ENCODE results near the gene ABRACL.

ABRACL gene

DNA sequence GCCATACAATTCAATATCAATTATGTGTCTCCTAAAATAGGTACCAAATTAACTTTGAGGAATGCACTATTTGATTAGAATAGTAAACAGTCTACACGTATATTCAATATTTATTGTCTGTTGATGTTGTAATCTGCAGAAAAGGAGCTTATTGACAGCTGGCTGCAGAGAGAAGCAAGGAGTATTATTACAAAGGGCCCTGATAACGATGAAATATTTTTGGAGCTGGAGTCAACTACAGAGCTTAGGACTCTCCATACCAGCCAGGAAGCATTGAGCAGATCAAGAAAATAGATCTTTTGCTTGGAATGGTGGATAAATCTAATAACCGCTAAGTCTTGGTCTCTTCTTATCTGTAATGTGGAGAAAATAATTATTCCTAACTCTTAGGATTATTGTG, 25.5 kb downstream of the ABRACL start:
- no peak for DNase-seq (ENCODE audit: low read depth in 2 of 2)

DNA sequence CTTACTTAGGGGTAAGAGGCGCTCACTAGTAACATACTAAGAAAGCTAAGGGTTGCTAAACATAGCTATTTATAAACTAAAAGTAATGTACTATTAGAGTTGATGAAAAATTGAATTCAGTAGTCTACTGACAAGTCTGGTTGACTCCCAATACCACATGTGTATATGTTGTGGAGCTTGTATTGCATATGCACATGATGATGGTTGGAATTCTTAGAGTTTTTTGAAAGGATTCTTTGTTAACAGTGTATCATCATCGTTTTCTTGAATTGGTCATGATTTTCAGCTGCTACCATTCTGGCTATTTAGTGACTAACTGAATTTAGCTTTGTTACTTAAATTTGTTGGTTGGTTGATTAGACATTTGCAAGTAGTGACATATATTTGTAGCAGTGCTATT, 27.2 kb downstream of the ABRACL start:
- no peak for DNase-seq (ENCODE audit: low read depth in 2 of 2)

GRCh38 chr6:139058029-139058428, 29.5 kb downstream of the ABRACL start:
- no peak for DNase-seq (ENCODE audit: low read depth in 2 of 2)

GRCh38 chr6:139060332-139060731, 31.8 kb downstream of the ABRACL start:
- no peak for DNase-seq (ENCODE audit: low read depth in 2 of 2)

DNA sequence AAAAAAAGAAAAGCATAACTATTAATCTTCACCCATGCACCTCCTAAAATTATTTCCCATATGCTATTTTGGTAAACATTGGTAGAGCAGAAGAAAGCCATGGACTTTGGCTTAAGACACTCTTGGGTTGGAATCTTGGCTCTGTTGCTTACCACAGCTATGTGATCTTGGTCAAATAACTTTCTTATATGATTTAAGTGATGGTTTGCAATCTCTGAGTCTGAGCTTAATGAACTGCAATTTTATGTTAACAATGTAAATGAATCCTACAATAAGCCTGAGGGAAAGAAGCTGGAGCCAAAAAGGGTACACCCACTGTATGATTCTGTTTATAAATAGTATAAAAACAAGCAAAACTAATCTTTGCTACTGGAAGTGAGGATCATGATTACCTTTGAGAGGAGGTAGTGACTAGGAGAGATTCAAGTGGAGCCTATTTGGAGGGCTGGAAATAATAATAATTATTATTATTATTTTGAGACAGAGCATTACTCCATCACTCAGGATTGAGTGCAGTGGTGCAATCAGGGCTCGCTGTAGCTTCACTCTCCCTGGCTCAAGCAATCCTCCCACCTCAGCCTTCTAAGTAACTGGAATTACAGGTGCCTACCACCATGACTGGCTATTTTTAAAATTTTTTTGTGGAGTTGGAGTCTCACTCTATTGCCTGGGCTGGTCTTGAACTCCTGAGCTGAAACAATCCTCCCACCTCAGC, 34.5 kb downstream of the ABRACL start:
- no peak for DNase-seq (ENCODE audit: low read depth in 2 of 2)

GRCh38 chr6:139064981-139065665, 36.6 kb downstream of the ABRACL start:
- no peak for DNase-seq (ENCODE audit: low read depth in 2 of 2)

- DNase-seq (ENCODE audit: low read depth in 2 of 2), result no peak
Observed at GRCh38 chr6:139066080-139066479, 37.5 kb downstream of the ABRACL start.

GRCh38 chr6:139068846-139069245, 40.3 kb downstream of the ABRACL start:
- DNase-seq (ENCODE audit: low read depth in 2 of 2), result no peak

- DNase-seq (ENCODE audit: low read depth in 2 of 2), result no peak
Observed at GRCh38 chr6:139073118-139073517, 44.6 kb downstream of the ABRACL start.

DNA sequence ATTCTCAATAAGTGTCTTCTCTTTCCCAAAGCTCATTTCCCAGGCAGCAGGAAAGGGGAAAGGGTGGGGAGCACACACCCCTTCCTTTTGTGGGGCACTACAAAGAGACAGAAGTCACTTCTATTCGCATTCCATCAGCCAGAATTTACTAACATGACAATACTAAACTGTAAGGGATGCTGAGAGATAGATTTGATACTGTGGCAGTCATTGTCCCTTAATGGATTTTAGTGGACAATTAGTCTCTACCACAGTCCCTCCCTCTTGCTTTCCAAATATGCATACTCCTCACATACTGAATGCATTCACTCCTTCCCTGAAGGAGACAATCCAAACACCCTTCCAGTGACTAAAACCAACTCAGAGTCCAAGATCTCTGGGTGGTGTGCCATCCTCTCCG, 50.5 kb downstream of the ABRACL start:
- DNase-seq (ENCODE audit: low read depth in 2 of 2), result no peak

DNA sequence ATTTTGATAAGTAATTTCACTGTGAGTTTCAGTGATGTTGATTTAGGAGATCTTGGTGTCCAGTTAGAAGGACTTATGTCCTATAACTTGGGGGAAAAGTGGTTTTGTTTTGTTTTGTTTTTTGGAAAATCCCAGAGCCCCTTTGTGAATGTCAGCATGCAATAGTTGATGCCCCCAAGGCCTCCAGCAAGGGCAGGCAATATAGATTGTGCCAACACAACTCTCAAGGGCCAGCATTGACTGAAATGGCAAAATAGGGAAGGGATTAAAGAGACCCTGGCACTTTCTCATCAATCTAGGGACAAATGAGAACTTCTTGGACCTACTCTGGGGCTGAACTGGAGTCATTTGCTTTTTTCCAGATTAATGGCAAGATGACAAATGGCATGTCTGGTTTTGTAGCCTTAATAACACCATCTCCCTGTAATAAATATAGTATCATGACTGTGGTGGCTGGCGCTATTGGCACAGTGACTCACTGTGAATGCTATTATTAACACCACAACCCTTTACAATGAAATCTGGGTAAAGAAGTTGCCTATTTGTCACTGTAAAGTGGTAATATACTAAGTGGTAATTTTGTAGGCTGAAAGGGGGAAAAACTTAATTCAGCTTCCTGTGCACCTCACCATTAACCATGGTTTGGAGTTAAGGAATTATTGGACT, 51.8 kb downstream of the ABRACL start:
- no peak for DNase-seq (ENCODE audit: low read depth in 2 of 2)

- no peak for DNase-seq (ENCODE audit: low read depth in 2 of 2)
Observed at GRCh38 chr6:139081471-139081870, 52.9 kb downstream of the ABRACL start.

GRCh38 chr6:139082370-139082769, 53.8 kb downstream of the ABRACL start:
- DNase-seq (ENCODE audit: low read depth in 2 of 2), result no peak

- no peak for DNase-seq (ENCODE audit: low read depth in 2 of 2)
Observed at GRCh38 chr6:139091826-139092225, 63.3 kb downstream of the ABRACL start.
